ENCODE data around the gene SHISAL1. TPM values are rescaled to one million over a fixed set of nuclear protein-coding genes. Genes with fewer than 3 reads are reported as not detected.

Gene SHISAL1
- total and polyA plus RNA-seq, 11 donors: 0.32 to 1.5 (median 0.85) TPM

- Histone ChIP-seq H3K27ac (no peak overlapping the region), H3K9me3 (peaks cover 0 to 26% (median 4%) of the 10 kb centered on the region in 12 donors), H3K4me1 (peaks cover 0 to 10% (median 0%) of the 10 kb centered on the region in 12 donors), H3K36me3 (peaks cover 0 to 6% (median 0%) of the 10 kb centered on the region in 9 donors), H3K4me3 (no peak overlapping the region), H3K27me3 (peaks cover 0 to 5% (median 0%) of the 10 kb centered on the region in 9 donors)
- peak in 1 of 5 donors; percentile 14 for DNase-seq
- no peak for TF ChIP-seq POLR2A (IDR thresholded peaks at IDR 0.05)
- TF ChIP-seq CTCF (IDR thresholded peaks at IDR 0.05): no peak
- no peak for ATAC-seq
- intact Hi-C loops (cut with DNase I): loop anchor here in 1 of 10 donors (1.0 kb wide), 1 partner anchor 78 kb away; no protein-coding TSS in a partner anchor
- WGBS, 4 donors: 82 to 88% (median 86%) methylated on average over 8 to 16 of the region's 16 CpGs
Observed at GRCh38 chr22:44205516-44206329, 107.0 kb downstream of the SHISAL1 start.

GRCh38 chr22:44204739-44205515 is 107.8 kb downstream of the SHISAL1 start:
- H3K4me3 ChIP-seq: no peak overlapping the region
- intact Hi-C loops (cut with DNase I): loop anchor here in 1 of 10 donors (1.0 kb wide), 1 partner anchor 78 kb away; no protein-coding TSS in a partner anchor
- WGBS, 4 donors: 87 to 92% (median 89%) methylated on average over 8 to 16 of the region's 16 CpGs

GRCh38 chr22:44203203-44203602 is 109.5 kb downstream of the SHISAL1 start:
- DNase-seq (no peak), ATAC-seq (no peak)
- intact Hi-C loops (cut with DNase I): no loop called here
- Histone ChIP-seq H3K4me1 (peaks cover 0 to 13% (median 0%) of the 10 kb centered on the region in 12 donors), H3K27ac (no peak overlapping the region), H3K9me3 (peaks cover 0 to 3% (median 0%) of the 10 kb centered on the region in 12 donors), H3K27me3 (peaks cover 0 to 5% (median 0%) of the 10 kb centered on the region in 9 donors), H3K36me3 (peaks cover 0 to 25% (median 0%) of the 10 kb centered on the region in 9 donors), H3K4me3 (no peak overlapping the region)
- 48 to 82% (median 62%) methylated on average over 6 of the region's 6 CpGs for WGBS, 4 donors
- TF ChIP-seq POLR2A (IDR thresholded peaks at IDR 0.05): no peak
- TF ChIP-seq CTCF (IDR thresholded peaks at IDR 0.05): no peak

More at GRCh38 chr22:44204739-44205515, 107.8 kb downstream of the SHISAL1 start:
- ATAC-seq: no peak
- H3K27me3 ChIP-seq: peaks cover 0 to 5% (median 0%) of the 10 kb centered on the region in 9 donors
- no peak for TF ChIP-seq POLR2A (IDR thresholded peaks at IDR 0.05)
- TF ChIP-seq CTCF (IDR thresholded peaks at IDR 0.05): no peak
- H3K4me1 ChIP-seq: peaks cover 0 to 13% (median 0%) of the 10 kb centered on the region in 12 donors
- peak in 1 of 5 donors; percentile 12 for DNase-seq
- H3K36me3 ChIP-seq: peaks cover 0 to 10% (median 0%) of the 10 kb centered on the region in 9 donors
- H3K9me3 ChIP-seq: peaks cover 0 to 21% (median 3%) of the 10 kb centered on the region in 12 donors
- no peak overlapping the region for H3K27ac ChIP-seq
